A204.1 (cell line): Measurements from ENCODE around the gene PASK.
"Not testable (repeated sequence)": the region's sequence is repeated elsewhere in the genome, so short reads cannot be mapped to it uniquely, and the experiment has no call there.

Source experiments
- FAIRE-seq: peaks from 2 replicates; lab custom pipeline; 2012; peaks lifted over from hg19 to GRCh38; lab: Jason Lieb, UNC

PASK gene

GRCh38 chr2:241148891-241149674 is at the start of gene PASK:
TSS of gene PASK (minus strand) at chr2:241149472. CDS start at chr2:241143032, 6,440 bp downstream.
- FAIRE-seq, result peak; percentile 74

GRCh38 chr2:241198381-241199279 is 49.4 kb upstream of the PASK start:
- no peak for FAIRE-seq

- no peak for FAIRE-seq
Observed at GRCh38 chr2:241197947-241198346, 48.7 kb upstream of the PASK start.

- FAIRE-seq, result not testable (repeated sequence)
Observed at GRCh38 chr2:241197246-241197645, 48.0 kb upstream of the PASK start.

GRCh38 chr2:241195506-241196130 is 46.3 kb upstream of the PASK start:
- FAIRE-seq, result no peak

- no peak for FAIRE-seq
Observed at GRCh38 chr2:241194811-241195210, 45.5 kb upstream of the PASK start.

GRCh38 chr2:241193271-241193670 is 44.0 kb upstream of the PASK start:
- no peak for FAIRE-seq

- FAIRE-seq, result no peak
Observed at GRCh38 chr2:241191081-241191480, 41.8 kb upstream of the PASK start.

GRCh38 chr2:241190291-241190981 is 41.2 kb upstream of the PASK start:
- FAIRE-seq, result no peak

GRCh38 chr2:241189856-241190201 is 40.6 kb upstream of the PASK start:
- FAIRE-seq, result no peak

GRCh38 chr2:241189093-241189855 is 40.0 kb upstream of the PASK start:
- no peak for FAIRE-seq

GRCh38 chr2:241188361-241189092 is 39.3 kb upstream of the PASK start, which contains the start of gene ANO7:
TSS of gene ANO7 (plus strand) at chr2:241188677. CDS start at chr2:241190064, 1,387 bp downstream.
- FAIRE-seq, result no peak

GRCh38 chr2:241187918-241188234 is 38.6 kb upstream of the PASK start:
- FAIRE-seq, result no peak

GRCh38 chr2:241187101-241187917 is 38.0 kb upstream of the PASK start:
- FAIRE-seq, result no peak

- FAIRE-seq, result no peak
Observed at GRCh38 chr2:241185961-241186360, 36.7 kb upstream of the PASK start.

GRCh38 chr2:241184901-241185300 is 35.6 kb upstream of the PASK start:
- no peak for FAIRE-seq

GRCh38 chr2:241183221-241183620 is 33.9 kb upstream of the PASK start:
- no peak for FAIRE-seq

- FAIRE-seq, result no peak
Observed at GRCh38 chr2:241182531-241183133, 33.4 kb upstream of the PASK start.

- no peak for FAIRE-seq
Observed at GRCh38 chr2:241182126-241182525, 32.9 kb upstream of the PASK start.

GRCh38 chr2:241180495-241180894 is 31.2 kb upstream of the PASK start:
- no peak for FAIRE-seq
